ENCODE data around the gene CLCN7.

The CLCN7 gene

DNA sequence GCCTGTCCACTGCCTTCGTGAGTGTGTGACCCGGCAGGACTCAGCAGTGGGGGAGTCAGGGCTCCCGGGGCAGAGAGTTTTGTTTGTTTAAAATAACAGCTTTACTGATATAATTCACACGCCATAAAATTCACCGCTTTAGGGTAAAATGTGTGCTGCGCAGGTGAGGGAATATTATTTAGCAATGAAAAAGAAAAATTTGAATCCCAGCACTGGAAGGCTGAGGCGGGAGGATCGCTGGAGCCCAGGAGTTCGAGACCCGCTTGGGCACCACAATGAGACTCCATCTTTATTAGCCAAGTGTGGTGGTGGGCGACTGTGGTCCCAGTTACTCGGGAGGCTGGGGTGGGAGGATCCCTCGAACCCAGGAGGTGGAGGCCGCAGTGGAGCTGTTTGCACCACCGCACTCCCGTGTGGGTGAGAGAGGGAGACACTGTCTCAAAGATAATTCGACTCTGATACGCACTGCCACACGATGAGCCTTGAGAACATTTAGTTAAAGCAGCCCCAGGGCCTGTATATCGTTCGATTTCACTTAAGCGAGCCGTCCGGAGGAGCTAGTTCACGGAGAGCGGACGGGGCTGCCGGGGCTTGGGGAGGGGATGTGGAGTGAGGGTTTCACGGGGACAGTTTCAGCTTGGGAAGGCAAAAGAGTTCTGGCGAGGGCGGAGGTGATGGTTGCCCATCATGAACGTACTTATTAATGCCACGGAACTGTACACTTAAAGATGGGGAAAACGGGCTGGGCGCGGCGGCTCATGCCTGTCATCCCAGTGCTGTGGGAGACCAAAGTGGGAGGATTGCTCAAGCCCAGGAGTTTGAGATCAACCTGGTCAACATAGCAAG, 28.5 kb upstream of the CLCN7 start:
- peaks cover 10% of the 10 kb centered on the region; the same call in 1 of the 2 replicates for H3K36me3 ChIP-seq (ENCODE audit: insufficient read depth)
- no peaks in the 10 kb centered on the region for H4K20me1 ChIP-seq (ENCODE audit: insufficient read depth)
- H3K9ac ChIP-seq = no peak overlapping the region
- TF ChIP-seq, protein P1, sequence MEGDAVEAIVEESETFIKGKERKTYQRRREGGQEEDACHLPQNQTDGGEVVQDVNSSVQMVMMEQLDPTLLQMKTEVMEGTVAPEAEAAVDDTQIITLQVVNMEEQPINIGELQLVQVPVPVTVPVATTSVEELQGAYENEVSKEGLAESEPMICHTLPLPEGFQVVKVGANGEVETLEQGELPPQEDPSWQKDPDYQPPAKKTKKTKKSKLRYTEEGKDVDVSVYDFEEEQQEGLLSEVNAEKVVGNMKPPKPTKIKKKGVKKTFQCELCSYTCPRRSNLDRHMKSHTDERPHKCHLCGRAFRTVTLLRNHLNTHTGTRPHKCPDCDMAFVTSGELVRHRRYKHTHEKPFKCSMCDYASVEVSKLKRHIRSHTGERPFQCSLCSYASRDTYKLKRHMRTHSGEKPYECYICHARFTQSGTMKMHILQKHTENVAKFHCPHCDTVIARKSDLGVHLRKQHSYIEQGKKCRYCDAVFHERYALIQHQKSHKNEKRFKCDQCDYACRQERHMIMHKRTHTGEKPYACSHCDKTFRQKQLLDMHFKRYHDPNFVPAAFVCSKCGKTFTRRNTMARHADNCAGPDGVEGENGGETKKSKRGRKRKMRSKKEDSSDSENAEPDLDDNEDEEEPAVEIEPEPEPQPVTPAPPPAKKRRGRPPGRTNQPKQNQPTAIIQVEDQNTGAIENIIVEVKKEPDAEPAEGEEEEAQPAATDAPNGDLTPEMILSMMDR (conservative IDR thresholded peaks at IDR 0.05; ENCODE audit: low read depth, low read length) = no peak
- no peak overlapping the region for H3K4me3 ChIP-seq (IDR thresholded peaks at IDR 0.05; ENCODE audit: insufficient read depth, low read depth, low read length)
- no peaks in the 10 kb centered on the region for H3K27me3 ChIP-seq (ENCODE audit: insufficient read depth, low read depth)
- H3K4me2 ChIP-seq = no peak overlapping the region
- no peak overlapping the region for H3K27ac ChIP-seq
- H3K4me1 ChIP-seq (ENCODE audit: low read depth, poor library complexity, severe bottlenecking) = no peaks in the 10 kb centered on the region
- H2AFZ ChIP-seq (ENCODE audit: low read depth) = no peak overlapping the region
- H3K79me2 ChIP-seq (ENCODE audit: insufficient read depth, low read depth) = no peaks in the 10 kb centered on the region

DNA sequence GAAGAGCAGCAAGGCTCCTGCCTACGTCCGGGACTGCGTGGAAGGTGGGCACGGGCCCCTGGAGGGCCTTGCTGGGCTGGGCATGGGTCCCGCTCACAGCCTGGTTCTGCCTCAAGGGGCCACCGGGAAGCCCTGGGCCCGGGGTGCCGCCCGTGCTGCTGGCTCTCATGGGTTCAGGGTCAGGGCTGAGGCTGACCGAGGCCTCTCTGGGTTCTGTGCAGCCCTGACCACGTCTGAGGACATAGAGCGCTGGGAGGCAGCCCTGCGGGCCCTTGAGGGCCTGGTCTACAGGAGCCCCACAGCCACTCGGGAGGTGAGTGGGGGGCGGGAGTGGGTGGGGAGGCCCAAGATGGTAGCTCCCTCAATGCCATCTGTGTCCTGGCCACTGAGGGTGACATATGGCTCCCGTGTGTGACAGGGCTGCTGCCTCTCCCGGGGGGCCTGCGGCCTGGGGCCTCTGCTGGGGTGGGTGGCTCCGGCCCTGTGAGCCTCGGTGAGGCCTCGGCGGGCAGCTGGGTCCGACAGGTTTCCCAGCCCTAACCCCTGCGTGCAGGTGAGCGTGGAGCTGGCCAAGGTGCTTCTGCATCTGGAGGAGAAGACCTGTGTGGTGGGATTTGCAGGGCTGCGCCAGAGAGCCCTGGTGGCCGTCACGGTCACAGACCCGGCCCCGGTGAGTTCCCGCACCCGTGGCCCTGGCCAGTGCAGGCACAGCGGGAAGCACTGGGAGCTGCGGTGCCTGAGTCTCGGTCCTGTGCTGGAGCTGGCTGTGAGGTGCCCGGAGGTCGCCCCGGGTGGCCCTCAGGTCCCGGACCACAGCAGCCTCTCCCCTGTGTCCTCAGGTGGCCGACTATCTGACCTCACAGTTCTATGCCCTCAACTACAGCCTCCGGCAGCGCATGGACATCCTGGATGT, 27.5 kb upstream of the CLCN7 start:
- TF ChIP-seq, protein P1 (conservative IDR thresholded peaks at IDR 0.05; ENCODE audit: low read depth, low read length) = no peak
- H3K27ac ChIP-seq = no peak overlapping the region
- H3K27me3 ChIP-seq (ENCODE audit: insufficient read depth, low read depth) = no peaks in the 10 kb centered on the region
- no peak overlapping the region for H3K4me3 ChIP-seq (IDR thresholded peaks at IDR 0.05; ENCODE audit: insufficient read depth, low read depth, low read length)
- H3K79me2 ChIP-seq (ENCODE audit: insufficient read depth, low read depth) = no peaks in the 10 kb centered on the region
- no peaks in the 10 kb centered on the region for H3K4me1 ChIP-seq (ENCODE audit: low read depth, poor library complexity, severe bottlenecking)
- H4K20me1 ChIP-seq (ENCODE audit: insufficient read depth) = no peaks in the 10 kb centered on the region
- no peak overlapping the region for H3K9ac ChIP-seq
- H3K36me3 ChIP-seq (ENCODE audit: insufficient read depth) = peaks cover 10% of the 10 kb centered on the region; the same call in 1 of the 2 replicates
- no peak overlapping the region for H3K4me2 ChIP-seq
- no peak overlapping the region for H2AFZ ChIP-seq (ENCODE audit: low read depth)

DNA sequence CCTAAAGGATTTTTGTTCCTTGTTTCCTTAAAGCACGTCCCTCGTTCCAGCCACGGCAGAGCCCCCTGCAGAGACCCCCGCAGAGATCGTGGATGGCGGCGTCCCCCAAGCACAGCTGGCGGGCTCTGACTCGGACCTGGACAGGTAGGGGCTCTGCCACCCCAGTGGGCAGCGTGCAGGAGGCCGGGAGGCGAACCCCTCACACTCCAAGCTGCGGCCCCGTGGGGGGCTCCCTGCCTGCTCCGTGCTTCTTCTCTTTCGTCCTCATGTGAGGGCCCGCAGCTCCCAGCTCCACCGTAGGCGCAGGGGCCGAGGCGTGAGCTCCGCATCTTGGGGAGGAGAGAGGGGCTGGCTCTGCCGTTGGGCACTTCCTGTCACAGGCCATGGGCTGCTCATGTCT, 26.8 kb upstream of the CLCN7 start:
- Histone ChIP-seq H3K4me3 (IDR thresholded peaks at IDR 0.05; ENCODE audit: insufficient read depth, low read depth, low read length) (no peak overlapping the region), H3K4me2 (no peak overlapping the region), H3K27me3 (ENCODE audit: insufficient read depth, low read depth) (no peaks in the 10 kb centered on the region), H3K79me2 (ENCODE audit: insufficient read depth, low read depth) (no peaks in the 10 kb centered on the region), H3K9ac (no peak overlapping the region), H2AFZ (ENCODE audit: low read depth) (no peak overlapping the region), H3K27ac (no peak overlapping the region), H3K4me1 (ENCODE audit: low read depth, poor library complexity, severe bottlenecking) (no peaks in the 10 kb centered on the region), H3K36me3 (ENCODE audit: insufficient read depth) (peaks cover 10% of the 10 kb centered on the region; the same call in 1 of the 2 replicates), H4K20me1 (ENCODE audit: insufficient read depth) (no peaks in the 10 kb centered on the region)
- TF ChIP-seq, protein P1 (conservative IDR thresholded peaks at IDR 0.05; ENCODE audit: low read depth, low read length) = no peak

DNA sequence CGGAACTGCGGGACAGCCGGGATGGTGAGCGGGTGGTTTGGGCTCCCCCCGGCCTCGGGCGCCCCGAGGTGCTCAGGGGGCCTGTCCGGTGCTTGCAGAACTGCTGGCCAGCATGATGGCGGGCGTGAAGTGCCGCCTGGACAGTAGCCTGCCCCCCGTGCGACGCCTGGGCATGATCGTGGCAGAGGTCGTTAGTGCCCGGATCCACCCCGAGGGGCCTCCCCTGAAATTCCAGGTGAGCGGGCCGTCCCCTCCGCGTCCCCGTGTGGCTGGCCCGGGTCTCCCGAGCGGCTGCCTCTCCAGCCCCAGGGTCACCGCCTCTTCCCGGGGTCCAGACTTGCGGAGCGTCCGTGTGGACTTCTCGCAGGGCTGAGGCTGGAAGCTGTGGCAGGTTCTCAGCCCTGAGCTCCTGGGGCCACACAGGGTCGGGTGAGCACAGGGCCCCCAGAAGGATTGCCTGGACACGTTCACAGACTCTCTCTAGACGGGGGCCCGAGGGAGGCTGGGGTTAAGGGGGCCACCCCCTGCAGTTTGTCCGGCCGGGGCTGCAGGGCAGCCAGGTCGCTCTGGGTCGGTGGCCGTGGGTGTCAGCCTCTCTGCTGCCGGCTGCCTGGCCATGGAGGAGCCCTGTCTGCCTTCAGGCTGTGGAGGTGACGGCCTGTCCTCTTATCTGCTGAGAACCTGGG, 25.8 kb upstream of the CLCN7 start:
- no peaks in the 10 kb centered on the region for H4K20me1 ChIP-seq (ENCODE audit: insufficient read depth)
- H3K4me1 ChIP-seq (ENCODE audit: low read depth, poor library complexity, severe bottlenecking) = no peaks in the 10 kb centered on the region
- peaks cover 10% of the 10 kb centered on the region; the same call in 1 of the 2 replicates for H3K36me3 ChIP-seq (ENCODE audit: insufficient read depth)

More for the DNA sequence above, 25.8 kb upstream of the CLCN7 start:
- Histone ChIP-seq H2AFZ (ENCODE audit: low read depth) (no peak overlapping the region), H3K4me2 (no peak overlapping the region), H3K4me3 (IDR thresholded peaks at IDR 0.05; ENCODE audit: insufficient read depth, low read depth, low read length) (no peak overlapping the region), H3K27ac (no peak overlapping the region), H3K79me2 (ENCODE audit: insufficient read depth, low read depth) (no peaks in the 10 kb centered on the region), H3K27me3 (ENCODE audit: insufficient read depth, low read depth) (no peaks in the 10 kb centered on the region), H3K9ac (no peak overlapping the region)
- TF ChIP-seq, protein P1 (conservative IDR thresholded peaks at IDR 0.05; ENCODE audit: low read depth, low read length) = no peak

Measured in KMS-11 (cell line).